NCI-H345 treated with DMSO at 0.1 percent for 48 hours (cell line): Measurements from ENCODE around the gene DIDO1.
A peak's percentile ranks its signal among the peaks of the same experiment; 100 is the strongest.
"Not testable (repeated sequence)": the region's sequence is repeated elsewhere in the genome, so short reads cannot be mapped to it uniquely, and the experiment has no call there.

Source experiments
- DNase-seq: peaks from one replicate; lab custom pipeline; 2025; ENCODE audit not compliant: unreplicated experiment; lab: John Stamatoyannopoulos, UW

DIDO1 gene

GRCh38 chr20:62962891-62963613 is 36.7 kb upstream of the DIDO1 start:
- no peak for DNase-seq

- no peak for DNase-seq
Measured at GRCh38 chr20:62962221-62962879, 36.0 kb upstream of the DIDO1 start.

- no peak for DNase-seq
Measured at GRCh38 chr20:62961799-62962198, 35.5 kb upstream of the DIDO1 start.

GRCh38 chr20:62961310-62961783 is 35.0 kb upstream of the DIDO1 start:
- no peak for DNase-seq

GRCh38 chr20:62960446-62961309 is 34.4 kb upstream of the DIDO1 start:
- DNase-seq = not testable (repeated sequence)

- DNase-seq = no peak
Measured at GRCh38 chr20:62959998-62960436, 33.7 kb upstream of the DIDO1 start.

- DNase-seq = no peak
Measured at GRCh38 chr20:62959101-62959971, 33.0 kb upstream of the DIDO1 start.

GRCh38 chr20:62958388-62959100 is 32.2 kb upstream of the DIDO1 start:
- DNase-seq = no peak

- no peak for DNase-seq
Measured at GRCh38 chr20:62957136-62958117, 31.1 kb upstream of the DIDO1 start.

GRCh38 chr20:62956387-62957135 is 30.3 kb upstream of the DIDO1 start:
- no peak for DNase-seq

- DNase-seq = no peak
Measured at GRCh38 chr20:62955519-62956386, 29.4 kb upstream of the DIDO1 start.

- DNase-seq = peak; percentile 66
Measured at GRCh38 chr20:62953839-62954703, 27.8 kb upstream of the DIDO1 start.

GRCh38 chr20:62952968-62953838 is 26.9 kb upstream of the DIDO1 start:
- DNase-seq = no peak

- DNase-seq = no peak
Measured at GRCh38 chr20:62952373-62952967, 26.2 kb upstream of the DIDO1 start, which contains the start of gene SLC17A9. Gene SLC17A9, plus strand, starts transcription at chr20:62952709. Its CDS starts 122 bp downstream, at chr20:62952831.
